Astrocyte (in vitro differentiated cells and primary cell): ENCODE results near the gene NEU1. TPM values are rescaled to one million over a fixed set of nuclear protein-coding genes. Genes with fewer than 3 reads are reported as not detected.
A peak's percentile ranks its signal among the peaks of the same experiment; 100 is the strongest.

Source experiments
- DNase-seq: peaks from one replicate; pipeline ENCODE4 v3.0.0-alpha.2; 2010; ENCODE audit warnings: low read depth
- FAIRE-seq: peaks from 2 replicates; lab custom pipeline; 2011; peaks lifted over from hg19 to GRCh38; lab: Jason Lieb, UNC
- H2AFZ ChIP-seq: 2 replicates; pipeline ENCODE4 v1.6.0; 2012; ENCODE audit warnings: low read depth, low read length, inconsistent platforms
- H3K27ac ChIP-seq: 2 replicates; pipeline ENCODE4 v1.5.1; 2011; ENCODE audit warnings: low read depth, low read length, inconsistent platforms
- H3K27me3 ChIP-seq: 2 replicates; pipeline ENCODE4 v1.6.0; 2011; ENCODE audit warnings: low read length, inconsistent platforms; ENCODE audit not compliant: insufficient read depth
- H3K36me3 ChIP-seq: 2 replicates; pipeline ENCODE4 v1.5.1; 2011; ENCODE audit warnings: low read length, inconsistent platforms; ENCODE audit not compliant: insufficient read depth
- H3K4me1 ChIP-seq: 2 replicates; pipeline ENCODE4 v1.5.1; 2011; ENCODE audit warnings: low read length, inconsistent platforms; ENCODE audit not compliant: insufficient read depth
- H3K4me2 ChIP-seq: 2 replicates; pipeline ENCODE4 v1.6.0; 2012; ENCODE audit warnings: low read length, inconsistent platforms
- H3K4me3 ChIP-seq: 2 replicates; pipeline ENCODE4 v1.5.1; 2011; ENCODE audit warnings: low read depth, mild to moderate bottlenecking, low read length, inconsistent platforms; ENCODE audit not compliant: insufficient read depth
- H3K79me2 ChIP-seq: 2 replicates; pipeline ENCODE4 v1.6.0; 2012; ENCODE audit warnings: mild to moderate bottlenecking, low read length, inconsistent platforms; ENCODE audit not compliant: insufficient read depth
- H3K9ac ChIP-seq: 2 replicates; pipeline ENCODE4 v1.6.0; 2012; ENCODE audit warnings: mild to moderate bottlenecking, low read length, inconsistent platforms
- H3K9me3 ChIP-seq: 2 replicates; pipeline ENCODE4 v1.5.1; 2012; ENCODE audit warnings: low read depth, mild to moderate bottlenecking, low read length, inconsistent platforms; ENCODE audit not compliant: insufficient read depth
- H4K20me1 ChIP-seq: 2 replicates; pipeline ENCODE4 v1.6.0; 2012; ENCODE audit warnings: low read length, inconsistent platforms; ENCODE audit not compliant: insufficient read depth
- H3K27ac Mint-ChIP-seq: one replicate; pipeline ENCODE4 v1.8.0; 2021; ENCODE audit warnings: mild to moderate bottlenecking, mixed read lengths; ENCODE audit not compliant: unreplicated experiment
- H3K27me3 Mint-ChIP-seq: one replicate; pipeline ENCODE4 v1.8.0; 2021; ENCODE audit warnings: low read depth, mixed read lengths; ENCODE audit not compliant: unreplicated experiment
- H3K36me3 Mint-ChIP-seq: one replicate; pipeline ENCODE4 v1.8.0; 2021; ENCODE audit warnings: low read depth, mixed read lengths; ENCODE audit not compliant: unreplicated experiment
- H3K4me1 Mint-ChIP-seq: one replicate; pipeline ENCODE4 v1.8.0; 2021; ENCODE audit warnings: low read depth, mixed read lengths; ENCODE audit not compliant: unreplicated experiment
- H3K4me3 Mint-ChIP-seq: one replicate; pipeline ENCODE4 v1.8.0; 2021; ENCODE audit warnings: mild to moderate bottlenecking, moderate library complexity, mixed read lengths; ENCODE audit not compliant: unreplicated experiment
- H3K9me3 Mint-ChIP-seq: one replicate; pipeline ENCODE4 v1.8.0; 2021; ENCODE audit warnings: mild to moderate bottlenecking, mixed read lengths; ENCODE audit not compliant: unreplicated experiment
- EZH2 ChIP-seq: IDR thresholded peaks from 2 replicates; pipeline ENCODE4 v1.6.1; 2012; ENCODE audit warnings: mild to moderate bottlenecking, low read length, inconsistent platforms; ENCODE audit not compliant: insufficient read depth
- total RNA-seq: library from RNA; stranded (reverse); gene quantifications from 2 replicates; pipeline ENCODE4 v1.2.1, GENCODE V29; 2021
- TF ChIP-seq, protein P1 (sequence below): IDR thresholded peaks from 2 replicates; pipeline ENCODE4 v1.5.1; 2011; ENCODE audit warnings: low read depth, mild to moderate bottlenecking, inconsistent platforms, low read length, moderate library complexity; ENCODE audit not compliant: insufficient read depth

Gene NEU1
- total RNA-seq, 1 donor from 2014 or later = 47.3 TPM

DNA sequence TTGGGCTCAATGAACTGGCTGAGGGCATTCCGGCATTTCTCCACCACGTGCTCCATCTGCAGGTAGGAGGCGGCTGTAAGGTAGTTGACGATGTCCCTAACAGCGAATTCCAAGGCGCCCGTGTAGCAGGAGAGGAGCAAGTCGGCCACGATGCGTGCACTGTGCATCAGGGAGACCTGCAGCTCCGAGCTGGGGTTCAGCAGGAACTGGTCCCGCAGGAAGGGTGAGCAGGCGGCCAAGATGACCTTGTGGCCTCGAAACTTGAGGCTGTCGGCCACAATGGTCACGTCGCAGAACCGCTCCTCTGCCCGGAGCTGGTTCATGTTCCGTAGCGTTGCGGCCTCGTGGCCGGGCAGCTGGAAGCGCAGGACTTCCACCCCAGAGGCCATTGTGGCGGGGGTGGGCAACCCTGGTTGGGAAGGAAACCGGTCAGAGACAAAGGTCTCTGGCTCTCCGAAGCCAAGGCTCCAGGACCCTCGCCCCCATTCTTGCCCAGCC, 38.3 kb upstream of the NEU1 start:
- DNase-seq (no peak), FAIRE-seq (no peak)
- TF ChIP-seq EZH2 = no peak
- TF ChIP-seq, protein P1, sequence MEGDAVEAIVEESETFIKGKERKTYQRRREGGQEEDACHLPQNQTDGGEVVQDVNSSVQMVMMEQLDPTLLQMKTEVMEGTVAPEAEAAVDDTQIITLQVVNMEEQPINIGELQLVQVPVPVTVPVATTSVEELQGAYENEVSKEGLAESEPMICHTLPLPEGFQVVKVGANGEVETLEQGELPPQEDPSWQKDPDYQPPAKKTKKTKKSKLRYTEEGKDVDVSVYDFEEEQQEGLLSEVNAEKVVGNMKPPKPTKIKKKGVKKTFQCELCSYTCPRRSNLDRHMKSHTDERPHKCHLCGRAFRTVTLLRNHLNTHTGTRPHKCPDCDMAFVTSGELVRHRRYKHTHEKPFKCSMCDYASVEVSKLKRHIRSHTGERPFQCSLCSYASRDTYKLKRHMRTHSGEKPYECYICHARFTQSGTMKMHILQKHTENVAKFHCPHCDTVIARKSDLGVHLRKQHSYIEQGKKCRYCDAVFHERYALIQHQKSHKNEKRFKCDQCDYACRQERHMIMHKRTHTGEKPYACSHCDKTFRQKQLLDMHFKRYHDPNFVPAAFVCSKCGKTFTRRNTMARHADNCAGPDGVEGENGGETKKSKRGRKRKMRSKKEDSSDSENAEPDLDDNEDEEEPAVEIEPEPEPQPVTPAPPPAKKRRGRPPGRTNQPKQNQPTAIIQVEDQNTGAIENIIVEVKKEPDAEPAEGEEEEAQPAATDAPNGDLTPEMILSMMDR = no peak
- Mint-ChIP-seq H3K4me1 (peaks cover 11% of the 10 kb centered on the region), H3K27me3 (peaks cover 8% of the 10 kb centered on the region), H3K4me3 (peak overlapping the region; percentile 68), H3K27ac (no peak overlapping the region), H3K36me3 (no peaks in the 10 kb centered on the region), H3K9me3 (no peaks in the 10 kb centered on the region)
- H3K27ac ChIP-seq = no peak overlapping the region
- peaks cover 14% of the 10 kb centered on the region for H3K79me2 ChIP-seq
- no peaks in the 10 kb centered on the region for H3K36me3 ChIP-seq
- peaks cover 20% of the 10 kb centered on the region for H3K4me1 ChIP-seq
- peak overlapping the region; percentile 72 for H3K9ac ChIP-seq
- H2AFZ ChIP-seq = peak overlapping the region; percentile 45
- peaks cover 4% of the 10 kb centered on the region for H4K20me1 ChIP-seq
- no peaks in the 10 kb centered on the region for H3K27me3 ChIP-seq
- peak overlapping the region; percentile 92 for H3K4me2 ChIP-seq
- no peaks in the 10 kb centered on the region for H3K9me3 ChIP-seq
- peak overlapping the region; percentile 66 for H3K4me3 ChIP-seq

DNA sequence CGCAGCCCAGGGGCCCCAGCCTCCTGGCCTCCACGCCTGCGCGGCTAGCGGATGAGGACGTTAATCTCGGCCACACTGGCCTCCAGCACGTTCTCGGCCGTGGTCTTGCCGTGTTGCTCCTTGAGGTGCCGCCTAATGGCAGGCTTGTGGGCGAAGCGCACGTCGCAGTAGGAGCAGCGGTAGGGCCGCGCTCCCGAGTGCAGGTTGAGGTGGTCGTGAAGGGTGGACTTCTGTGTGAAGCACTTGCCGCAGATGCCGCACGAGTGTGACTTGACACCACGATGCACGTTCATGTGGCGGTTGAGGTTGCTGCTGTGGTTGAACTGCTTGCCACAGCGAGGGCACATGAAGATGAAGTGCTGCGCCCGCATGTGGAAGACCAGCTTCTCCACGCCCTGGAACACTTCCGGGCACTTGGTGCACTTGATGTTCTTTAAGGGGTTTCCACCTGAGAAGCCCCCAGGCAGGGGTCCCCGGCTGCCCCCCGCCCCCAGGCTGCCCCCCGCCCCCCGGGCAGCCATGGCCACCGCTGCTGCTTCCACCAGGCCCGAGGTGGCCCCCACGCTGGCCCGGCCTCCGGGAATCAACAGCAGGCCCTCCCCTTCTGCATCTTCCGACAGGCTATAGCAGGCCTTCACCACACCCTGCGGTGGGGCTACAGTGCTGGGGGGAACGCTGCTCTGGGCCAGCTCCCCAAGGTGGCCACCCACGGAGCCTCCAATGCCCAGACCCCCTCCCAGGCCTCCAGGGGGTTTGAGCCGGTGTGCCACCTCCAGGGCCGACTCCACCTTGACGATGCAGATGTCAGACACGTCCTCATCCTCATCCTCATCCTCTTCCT, 37.5 kb upstream of the NEU1 start:
- H3K4me3 ChIP-seq = no peak overlapping the region
- peak overlapping the region; percentile 24 for H3K4me2 ChIP-seq
- no peaks in the 10 kb centered on the region for H3K9me3 Mint-ChIP-seq
- no peaks in the 10 kb centered on the region for H3K27me3 ChIP-seq
- DNase-seq (no peak), FAIRE-seq (no peak)
- peak overlapping the region; percentile 68 for H3K4me3 Mint-ChIP-seq
- no peak overlapping the region for H3K27ac Mint-ChIP-seq
- TF ChIP-seq, protein P1 = no peak
- TF ChIP-seq EZH2 = no peak
- H3K27ac ChIP-seq = no peak overlapping the region
- no peak overlapping the region for H3K9ac ChIP-seq
- H3K27me3 Mint-ChIP-seq = peaks cover 5% of the 10 kb centered on the region
- peaks cover 14% of the 10 kb centered on the region for H3K79me2 ChIP-seq
- H4K20me1 ChIP-seq = peaks cover 4% of the 10 kb centered on the region
- peaks cover 20% of the 10 kb centered on the region for H3K4me1 ChIP-seq
- H3K4me1 Mint-ChIP-seq = peaks cover 11% of the 10 kb centered on the region
- H3K36me3 ChIP-seq = peaks cover under 1% of the 10 kb centered on the region
- no peaks in the 10 kb centered on the region for H3K9me3 ChIP-seq
- H2AFZ ChIP-seq = no peak overlapping the region
- no peaks in the 10 kb centered on the region for H3K36me3 Mint-ChIP-seq

DNA sequence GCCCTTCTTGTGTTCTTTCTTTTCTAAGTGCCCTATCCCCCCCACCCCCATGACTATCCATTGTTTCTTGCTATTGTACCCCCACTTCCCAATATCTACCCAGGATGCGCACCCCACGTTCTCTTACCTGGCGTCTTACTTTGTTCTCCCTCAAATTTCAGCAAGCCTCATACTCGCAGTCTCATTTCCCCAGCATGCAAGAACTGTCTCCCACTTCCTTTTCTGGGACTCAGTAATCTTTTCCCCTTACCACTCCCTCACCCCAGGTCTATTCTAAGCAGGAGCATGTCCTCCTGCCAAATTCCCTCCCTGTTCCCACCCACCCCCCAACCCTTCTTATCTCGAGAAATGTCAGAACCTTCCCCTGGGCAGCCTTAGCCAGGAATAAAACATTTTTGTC, 36.6 kb upstream of the NEU1 start:
- Histone ChIP-seq H3K79me2 (peaks cover 14% of the 10 kb centered on the region), H4K20me1 (peaks cover 4% of the 10 kb centered on the region), H3K4me1 (peaks cover 20% of the 10 kb centered on the region), H2AFZ (no peak overlapping the region), H3K27me3 (no peaks in the 10 kb centered on the region), H3K36me3 (peaks cover 4% of the 10 kb centered on the region), H3K9ac (no peak overlapping the region), H3K4me3 (no peak overlapping the region), H3K27ac (no peak overlapping the region), H3K9me3 (no peaks in the 10 kb centered on the region), H3K4me2 (no peak overlapping the region)
- no peak overlapping the region for H3K27ac Mint-ChIP-seq
- no peaks in the 10 kb centered on the region for H3K9me3 Mint-ChIP-seq
- H3K4me1 Mint-ChIP-seq = peaks cover 11% of the 10 kb centered on the region
- DNase-seq (no peak), FAIRE-seq (no peak)
- peak overlapping the region; percentile 30 for H3K4me3 Mint-ChIP-seq
- no peaks in the 10 kb centered on the region for H3K27me3 Mint-ChIP-seq
- no peaks in the 10 kb centered on the region for H3K36me3 Mint-ChIP-seq
- TF ChIP-seq, protein P1 = no peak
- no peak for TF ChIP-seq EZH2
